Spinal cord (tissue), 10 donors: ENCODE data around the gene LCP1. TPM values are rescaled to one million over a fixed set of nuclear protein-coding genes. Genes with fewer than 3 reads are reported as not detected.

Source experiments
- DNase-seq, 6 donors: peaks; one replicate each; pipeline versions ENCODE4 v3.0.0 to v3.0.0-alpha.2; 2013 to 2015; ENCODE audit warnings: low spot score in 6 of 6, low read depth in 4 of 6
- H3K27ac ChIP-seq: one replicate; pipeline ENCODE4 v1.5.1; 2013; ENCODE audit warnings: low read depth, low read length, control low read depth
- H3K27me3 ChIP-seq: one replicate; pipeline ENCODE4 v1.6.1; 2013; ENCODE audit warnings: low read length; ENCODE audit not compliant: control insufficient read depth, insufficient read depth
- H3K36me3 ChIP-seq: one replicate; pipeline ENCODE4 v1.6.1; 2013; ENCODE audit warnings: low read length; ENCODE audit not compliant: control insufficient read depth, insufficient read depth
- H3K4me1 ChIP-seq: one replicate; pipeline ENCODE4 v1.6.1; 2013; ENCODE audit warnings: low read length; ENCODE audit not compliant: control insufficient read depth, insufficient read depth
- H3K4me3 ChIP-seq: one replicate; pipeline ENCODE4 v1.5.1; 2013; ENCODE audit warnings: low read depth, low read length, control low read depth
- H3K9me3 ChIP-seq: one replicate; pipeline ENCODE4 v1.6.1; 2013; ENCODE audit warnings: low read length; ENCODE audit not compliant: control insufficient read depth, insufficient read depth
- WGBS: methylation state at CpG from one replicate; pipeline ENCODE4 v1.1.5; 2013; ENCODE audit warnings: missing lambda C conversion rate; ENCODE audit not compliant: insufficient coverage; 5-methylcytosine and 5-hydroxymethylcytosine counted together
- polyA plus RNA-seq, 2 donors: library from polyadenylated mRNA; unstranded; fragments of 120-200 nt; gene quantifications; one replicate each; pipeline ENCODE4 v1.2.1, GENCODE V29; 2013; ENCODE audit not compliant: insufficient read length in 2 of 2
- small RNA-seq: library from RNA; depleted of rRNA; stranded (forward); fragments of <200 nt; gene quantifications from one replicate; pipeline ENCODE3, GENCODE V24; 2014; ENCODE audit warnings: low replicate concordance
- total RNA-seq, 2 donors: library from RNA; depleted of rRNA in 1 of 2; stranded (reverse); fragments of 120-200 nt in 1 of 2; fragments of >200 nt in 1 of 2; gene quantifications; one replicate each; pipeline versions ENCODE4 v1.2.3 to v1.2.4, GENCODE V29; 2013 to 2014
- donor health status: healthy.

LCP1 gene
- total and polyA plus RNA-seq, 4 donors, result 13.7 to 65.1 (median 17.1) TPM

- no peaks in the 10 kb centered on the region for H3K9me3 ChIP-seq
- H3K36me3 ChIP-seq, result no peaks in the 10 kb centered on the region
- H3K27ac ChIP-seq, result no peak overlapping the region
- no peaks in the 10 kb centered on the region for H3K4me1 ChIP-seq
- H3K4me3 ChIP-seq, result no peak overlapping the region
- no CpG with 5 or more reads among the region's 1 CpG for WGBS
- DNase-seq, result no peak
- H3K27me3 ChIP-seq, result no peaks in the 10 kb centered on the region
Measured at GRCh38 chr13:46077265-46077664, 104.7 kb downstream of the LCP1 start.

DNA sequence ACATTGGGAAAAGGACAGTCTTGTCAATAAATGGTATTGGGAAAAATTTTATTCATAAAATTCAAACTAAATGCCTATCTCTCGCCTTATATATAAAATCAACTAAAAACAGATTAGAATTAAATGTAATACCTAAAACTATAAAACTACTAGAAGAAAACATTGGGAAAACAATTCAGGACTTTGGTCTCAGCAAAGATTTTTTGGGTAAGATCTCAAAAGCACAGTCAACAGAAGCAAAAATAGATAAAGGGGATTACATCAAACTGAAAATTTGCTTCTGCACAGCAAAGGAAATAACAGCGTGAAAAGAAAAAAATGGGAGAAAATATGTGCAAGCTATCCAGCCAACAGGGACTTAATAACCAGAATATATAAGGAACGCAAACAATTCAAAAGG lies 105.2 kb downstream of the LCP1 start:
- Histone ChIP-seq H3K9me3 (no peaks in the 10 kb centered on the region), H3K4me1 (no peaks in the 10 kb centered on the region), H3K27ac (no peak overlapping the region), H3K36me3 (no peaks in the 10 kb centered on the region), H3K27me3 (no peaks in the 10 kb centered on the region), H3K4me3 (no peak overlapping the region)
- no CpG with 5 or more reads among the region's 3 CpGs for WGBS
- no peak for DNase-seq

Small RNA genes lying within 50 kb of the gene (small RNA-seq; reads per million reads assigned to genes)
- gene RN7SL288P, result not detected

Other genes with a start within 250 kb of the LCP1 start
- 10 to 100 TPM; 33.5 to 34.3 TPM for gene ZC3H13, start 129.4 kb downstream of the LCP1 start, total RNA-seq
- gene ZC3H13, start 129.4 kb downstream of the LCP1 start, polyA plus RNA-seq, result 10 to 100 TPM; 39.1 to 50.5 TPM
- under 1 TPM in 1 of 2 donors, not detected in 1; 0.11 TPM for gene CPB2, start 77.1 kb downstream of the LCP1 start, total RNA-seq
- gene CPB2, start 77.1 kb downstream of the LCP1 start, polyA plus RNA-seq, result under 1 TPM; 0.16 to 0.30 TPM
- gene LRRC63, start 29.8 kb upstream of the LCP1 start, total RNA-seq, result under 1 TPM; 0.61 to 0.79 TPM
- gene LRRC63, start 29.8 kb upstream of the LCP1 start, polyA plus RNA-seq, result under 1 TPM; 0.73 to 0.78 TPM
- gene RUBCNL, start 205.1 kb upstream of the LCP1 start, total RNA-seq, result 1 to 10 TPM; 5.6 to 8.7 TPM
- 1 to 10 TPM; 6.7 to 7.7 TPM for gene RUBCNL, start 205.1 kb upstream of the LCP1 start, polyA plus RNA-seq